Nephron progenitor cell (in vitro differentiated cells): Measurements from ENCODE around the gene PRR35.
A peak's percentile ranks its signal among the peaks of the same experiment; 100 is the strongest.

Experiments
- DNase-seq: peaks from one replicate; pipeline ENCODE4 v3.0.0; 2021
- H3K27ac Mint-ChIP-seq: 2 replicates; pipeline ENCODE4 v1.8.0; 2021; ENCODE audit warnings: mild to moderate bottlenecking, moderate library complexity, mixed read lengths
- H3K27me3 Mint-ChIP-seq: 2 replicates; pipeline ENCODE4 v1.8.0; 2021; ENCODE audit warnings: mild to moderate bottlenecking, low read depth, mixed read lengths; ENCODE audit not compliant: poor library complexity
- H3K36me3 Mint-ChIP-seq: 2 replicates; pipeline ENCODE4 v1.8.0; 2021; ENCODE audit warnings: low read depth, mixed read lengths
- H3K4me1 Mint-ChIP-seq: 2 replicates; pipeline ENCODE4 v1.8.0; 2021; ENCODE audit warnings: mixed read lengths
- H3K4me3 Mint-ChIP-seq: 2 replicates; pipeline ENCODE4 v1.8.0; 2021; ENCODE audit warnings: mild to moderate bottlenecking, moderate library complexity, mixed read lengths
- H3K9me3 Mint-ChIP-seq: 2 replicates; pipeline ENCODE4 v1.8.0; 2021; ENCODE audit warnings: mild to moderate bottlenecking, moderate library complexity, mixed read lengths
- CTCF ChIP-seq: fragments of 200-600 bp; sonication (generic); IDR thresholded peaks from 2 replicates; pipeline ENCODE4 v1.5.0; 2021; ENCODE audit warnings: antibody characterized with exemption

PRR35 gene

DNA sequence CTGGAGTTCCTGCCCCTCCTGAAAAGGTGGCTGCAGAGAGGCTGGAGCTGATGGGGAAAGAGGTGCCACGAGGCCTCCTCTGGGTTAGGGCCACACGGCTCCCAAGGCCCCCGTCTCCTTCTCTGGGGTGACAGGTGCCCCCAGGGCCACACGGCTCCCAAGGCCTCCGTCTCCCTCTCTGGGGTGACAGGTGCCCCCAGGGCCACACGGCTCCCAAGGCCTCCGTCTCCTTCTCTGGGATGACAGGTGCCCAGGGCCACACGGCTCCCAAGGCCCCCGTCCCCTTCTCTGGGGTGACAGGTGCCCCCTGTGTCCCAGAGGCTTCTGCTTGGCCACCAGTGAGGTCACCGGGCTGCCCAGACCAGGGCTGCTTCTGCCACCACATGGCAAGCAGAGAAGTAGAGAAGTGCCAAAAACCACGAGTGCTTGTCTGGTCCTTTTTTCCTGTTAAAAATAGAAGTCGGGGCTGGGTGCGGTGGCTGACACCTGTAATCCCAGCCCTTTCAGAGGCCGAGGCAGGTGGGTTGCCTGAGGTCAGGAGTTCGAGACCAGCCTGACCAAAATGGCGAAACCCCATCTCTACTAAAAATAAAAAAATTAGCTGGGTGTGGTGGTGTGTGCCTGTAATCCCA, 28.6 kb upstream of the PRR35 start:
- Mint-ChIP-seq H3K4me1 (peaks cover 35% of the 10 kb centered on the region), H3K36me3 (no peaks in the 10 kb centered on the region), H3K9me3 (no peaks in the 10 kb centered on the region), H3K4me3 (no peak overlapping the region), H3K27ac (no peak overlapping the region), H3K27me3 (no peaks in the 10 kb centered on the region)
- TF ChIP-seq CTCF = no peak
- DNase-seq = no peak

- DNase-seq = peak; percentile 58
- no peaks in the 10 kb centered on the region for H3K27me3 Mint-ChIP-seq
- H3K4me1 Mint-ChIP-seq = peaks cover 31% of the 10 kb centered on the region
- no peak overlapping the region for H3K27ac Mint-ChIP-seq
- no peaks in the 10 kb centered on the region for H3K9me3 Mint-ChIP-seq
- H3K4me3 Mint-ChIP-seq = no peak overlapping the region
- peaks cover 6% of the 10 kb centered on the region for H3K36me3 Mint-ChIP-seq
- TF ChIP-seq CTCF = no peak
These were observed 26.6 kb upstream of the PRR35 start for GRCh38 chr16:533391-534123.

DNA sequence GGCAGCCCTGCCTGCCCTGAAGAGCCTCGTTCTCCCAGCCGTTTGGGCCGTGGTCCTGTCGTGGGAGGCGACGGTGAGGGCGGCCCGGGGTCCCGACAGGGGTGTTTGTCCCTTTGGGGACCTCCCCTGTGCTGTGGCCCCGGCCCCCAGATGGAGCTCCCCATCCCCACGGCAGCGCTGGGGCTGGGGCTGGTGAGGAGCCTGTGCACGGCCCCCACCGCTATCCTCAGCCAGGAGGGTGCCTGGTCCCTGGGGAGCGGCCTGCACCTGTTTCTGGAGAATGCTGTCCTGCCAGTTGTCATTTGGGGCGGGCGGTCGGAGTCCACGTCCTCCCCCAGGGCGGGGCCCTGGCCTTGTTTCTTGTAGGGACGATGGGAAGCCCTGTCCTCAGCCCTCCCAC, 26.1 kb upstream of the PRR35 start:
- no peak for DNase-seq
- H3K27me3 Mint-ChIP-seq = no peaks in the 10 kb centered on the region
- TF ChIP-seq CTCF = no peak
- H3K4me3 Mint-ChIP-seq = no peak overlapping the region
- H3K27ac Mint-ChIP-seq = no peak overlapping the region
- peaks cover 6% of the 10 kb centered on the region for H3K36me3 Mint-ChIP-seq
- peaks cover 29% of the 10 kb centered on the region for H3K4me1 Mint-ChIP-seq
- H3K9me3 Mint-ChIP-seq = no peaks in the 10 kb centered on the region

GRCh38 chr16:534856-535445, 25.2 kb upstream of the PRR35 start:
- Mint-ChIP-seq H3K36me3 (peaks cover 6% of the 10 kb centered on the region), H3K27me3 (no peaks in the 10 kb centered on the region), H3K27ac (no peak overlapping the region), H3K4me3 (no peak overlapping the region), H3K4me1 (peaks cover 21% of the 10 kb centered on the region), H3K9me3 (no peaks in the 10 kb centered on the region)
- no peak for TF ChIP-seq CTCF
- no peak for DNase-seq

DNA sequence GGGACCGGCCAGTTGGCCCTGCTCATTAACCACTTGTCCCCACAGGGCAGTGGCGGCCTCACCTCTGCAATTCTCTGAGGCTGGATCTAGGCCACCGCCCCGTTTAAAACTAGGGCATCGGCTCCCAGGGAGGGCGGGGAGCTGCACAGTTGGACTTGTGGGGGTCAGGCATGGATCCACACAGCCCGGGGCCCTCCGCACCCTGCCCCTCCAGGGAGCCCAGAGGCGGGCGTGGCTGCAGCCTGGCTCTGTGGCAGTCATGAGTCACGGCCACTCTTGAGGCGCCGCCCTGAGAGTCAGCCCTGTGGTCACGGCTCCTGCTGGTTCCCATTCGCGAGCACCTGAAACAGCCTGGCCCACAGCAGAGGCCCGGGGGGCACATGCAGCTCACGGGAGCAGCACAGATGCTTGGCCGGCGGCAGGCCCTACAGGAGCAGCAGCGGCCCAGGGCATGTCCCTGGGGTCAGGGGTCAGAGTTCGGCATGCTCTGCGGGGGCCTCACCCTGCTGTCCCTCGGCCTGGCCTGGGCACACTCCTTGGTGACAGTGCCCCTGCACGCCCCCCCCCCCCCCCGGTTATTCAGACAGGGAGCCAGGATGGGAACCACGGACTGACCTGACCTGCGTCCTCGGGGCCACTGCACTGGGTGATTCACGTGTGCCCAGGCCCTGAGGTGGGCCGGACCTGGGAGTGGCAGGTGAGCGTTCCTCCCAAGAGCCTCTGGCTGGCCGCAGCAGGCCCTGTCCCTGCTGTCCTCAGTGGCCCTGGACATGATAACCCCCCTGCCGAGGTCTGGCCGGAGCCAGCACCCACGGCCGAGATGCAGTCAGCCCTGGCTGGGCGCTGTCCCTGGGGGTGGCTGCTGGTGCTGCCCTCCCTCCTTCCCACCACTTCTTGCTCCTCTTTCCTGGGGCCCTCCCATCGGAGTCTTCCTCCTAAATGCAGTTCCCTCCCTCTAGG, 24.5 kb upstream of the PRR35 start:
- no peak overlapping the region for H3K4me3 Mint-ChIP-seq
- TF ChIP-seq CTCF = no peak
- DNase-seq = no peak
- peaks cover 6% of the 10 kb centered on the region for H3K36me3 Mint-ChIP-seq
- H3K9me3 Mint-ChIP-seq = no peaks in the 10 kb centered on the region
- H3K27me3 Mint-ChIP-seq = no peaks in the 10 kb centered on the region
- H3K27ac Mint-ChIP-seq = peak overlapping the region; percentile 32
- H3K4me1 Mint-ChIP-seq = peaks cover 14% of the 10 kb centered on the region
